ENCODE results near the gene OTUD4. TPM values are rescaled to one million over a fixed set of nuclear protein-coding genes. Genes with fewer than 3 reads are reported as not detected.
"Not testable (repeated sequence)": the region's sequence is repeated elsewhere in the genome, so short reads cannot be mapped to it uniquely, and the experiment has no call there.

OTUD4 gene
- total RNA-seq (51.0 and 55.7 TPM in 2 replicates), polyA plus RNA-seq (9.7 and 22.6 TPM in 2 replicates), polyA minus RNA-seq (23.7 and 37.7 TPM in 2 replicates)
- total RNA-seq (2013), result 27.1 TPM

DNA sequence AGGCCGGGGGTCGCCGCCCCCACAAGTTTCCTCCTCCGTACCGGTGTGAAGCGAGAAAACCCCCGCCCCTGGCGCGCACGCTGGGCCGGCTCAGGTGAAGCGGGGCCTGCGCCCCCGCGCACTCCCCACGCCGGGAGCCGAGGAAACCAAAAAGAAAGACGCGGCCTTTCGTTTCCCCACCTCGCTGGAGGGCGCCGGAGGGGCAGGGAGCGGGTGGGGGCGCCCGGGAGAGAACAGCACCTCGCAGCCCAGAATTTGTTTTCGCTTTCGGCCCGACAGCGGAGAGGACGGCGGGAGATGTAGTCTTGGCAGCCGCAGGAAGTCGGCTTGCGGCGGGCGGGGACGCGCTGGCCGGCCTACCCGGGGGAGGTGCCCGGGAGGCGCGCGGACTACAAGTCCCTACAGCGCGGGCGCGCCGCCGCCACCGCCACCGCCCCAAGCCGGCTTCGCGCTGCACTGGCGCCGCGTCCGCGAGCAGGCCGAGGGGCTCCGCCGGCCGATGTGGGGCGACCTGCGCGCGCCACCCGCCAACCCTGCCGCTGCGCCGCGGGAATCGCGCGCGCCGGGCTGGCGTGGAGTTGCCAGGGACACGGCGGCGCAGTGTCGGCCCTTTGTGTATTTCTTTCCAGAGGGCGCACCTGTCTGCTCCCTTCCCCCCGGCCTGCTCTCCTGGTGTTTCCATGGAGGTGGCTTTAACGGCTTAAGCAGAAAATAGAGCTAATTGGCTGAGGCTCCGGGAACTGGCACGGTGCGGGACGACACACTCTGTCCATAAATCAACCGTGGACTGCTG, at the start of gene OTUD4:
Gene OTUD4, minus strand, starts transcription at position 292 of the 793 bp plus-strand sequence. CDS start 616 bp downstream, outside the sequence.
- ChIA-PET POLR2A (interaction anchor here (1.5 kb wide), 1 partner anchor 82 kb away, joined by 3 read pairs; the partner anchor contains the start of genes ABCE1 and ANAPC10), CTCF (interaction anchor here (1.2 kb wide), 1 partner anchor 438 kb away, joined by 4 read pairs; no protein-coding TSS in a partner anchor)
- Mint-ChIP-seq H3K27ac (peak within 1 kb of the TSS; percentile 96), H3K4me1 (peaks cover 34% of the 10 kb centered on the region), H3K9me3 (ENCODE audit: insufficient read depth) (no peaks in the 10 kb centered on the region), H3K4me3 (peak within 1 kb of the TSS; percentile 94), H3K27me3 (no peaks in the 10 kb centered on the region)
- DNase-seq, result peak; percentile 97
- Histone ChIP-seq H4K20me1 (ENCODE audit: control insufficient read depth, insufficient read depth, low read length, poor library complexity, severe bottlenecking) (peaks cover 5% of the 10 kb centered on the region), H3K9me3 (ENCODE audit: control extremely low read depth in 1 of 3, control insufficient read depth in 2 of 3, insufficient read depth in 1 of 3, low read length in 2 of 3) (no peaks in the 10 kb centered on the region), H3K27me3 (replicated peaks in 1 of 4; ENCODE audit: control extremely low read depth in 1 of 4, control insufficient read depth in 3 of 4, insufficient read depth in 4 of 4, low read length in 3 of 4) (no peaks in the 10 kb centered on the region), H3K36me3 (replicated peaks in 1 of 2; ENCODE audit: control extremely low read depth in 1 of 2, control insufficient read depth in 1 of 2, extremely low read depth in 1 of 2, insufficient read depth in 2 of 2, low read length in 1 of 2) (no peaks in the 10 kb centered on the region), H3K4me3 (ENCODE audit: control extremely low read depth in 1 of 5, extremely low read depth in 1 of 5, insufficient read depth in 1 of 5, low read depth in 2 of 5, low read length in 4 of 5) (peak within 1 kb of the TSS; percentile 68 to 93 (median 81)), H2AFZ (ENCODE audit: insufficient read depth, low read depth, low read length, poor library complexity, severe bottlenecking) (peak within 1 kb of the TSS; percentile 81), H3K9ac (ENCODE audit: low read length) (peak within 1 kb of the TSS; percentile 87), H3K27ac (ENCODE audit: low read length in 2 of 2) (peak within 1 kb of the TSS; percentile 94 to 97), H3K4me2 (replicated peaks; ENCODE audit: low read depth, low read length, poor library complexity, severe bottlenecking) (peak within 1 kb of the TSS; percentile 85), H3K4me1 (ENCODE audit: control insufficient read depth in 2 of 2, insufficient read depth in 2 of 2, low read length in 2 of 2) (peaks cover 29 to 35% of the 10 kb centered on the region in 2 donors), H3K79me2 (ENCODE audit: control insufficient read depth, insufficient read depth, low read length) (peaks cover 38% of the 10 kb centered on the region)
- under 1% methylated on average over 94 of the region's 94 CpGs for WGBS (ENCODE audit: insufficient coverage)
- no peak for TF ChIP-seq EZH2 (IDR thresholded peaks at IDR 0.05; ENCODE audit: borderline replicate concordance, insufficient read depth, low read depth, low read length, poor library complexity, severe bottlenecking)
- TF ChIP-seq, protein P1, sequence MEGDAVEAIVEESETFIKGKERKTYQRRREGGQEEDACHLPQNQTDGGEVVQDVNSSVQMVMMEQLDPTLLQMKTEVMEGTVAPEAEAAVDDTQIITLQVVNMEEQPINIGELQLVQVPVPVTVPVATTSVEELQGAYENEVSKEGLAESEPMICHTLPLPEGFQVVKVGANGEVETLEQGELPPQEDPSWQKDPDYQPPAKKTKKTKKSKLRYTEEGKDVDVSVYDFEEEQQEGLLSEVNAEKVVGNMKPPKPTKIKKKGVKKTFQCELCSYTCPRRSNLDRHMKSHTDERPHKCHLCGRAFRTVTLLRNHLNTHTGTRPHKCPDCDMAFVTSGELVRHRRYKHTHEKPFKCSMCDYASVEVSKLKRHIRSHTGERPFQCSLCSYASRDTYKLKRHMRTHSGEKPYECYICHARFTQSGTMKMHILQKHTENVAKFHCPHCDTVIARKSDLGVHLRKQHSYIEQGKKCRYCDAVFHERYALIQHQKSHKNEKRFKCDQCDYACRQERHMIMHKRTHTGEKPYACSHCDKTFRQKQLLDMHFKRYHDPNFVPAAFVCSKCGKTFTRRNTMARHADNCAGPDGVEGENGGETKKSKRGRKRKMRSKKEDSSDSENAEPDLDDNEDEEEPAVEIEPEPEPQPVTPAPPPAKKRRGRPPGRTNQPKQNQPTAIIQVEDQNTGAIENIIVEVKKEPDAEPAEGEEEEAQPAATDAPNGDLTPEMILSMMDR (IDR thresholded peaks at IDR 0.05), result peak; percentile 31
- ATAC-seq (ENCODE audit: low read depth), result peak; percentile 82
- intact Hi-C loops (cut with micrococcal nuclease), result loop anchor here (1.0 to 10.0 kb wide), 3 partner anchors 82 to 994 kb away; partner anchors contain the start of genes ABCE1, ANAPC10, LSM6 and MMAA

DNA sequence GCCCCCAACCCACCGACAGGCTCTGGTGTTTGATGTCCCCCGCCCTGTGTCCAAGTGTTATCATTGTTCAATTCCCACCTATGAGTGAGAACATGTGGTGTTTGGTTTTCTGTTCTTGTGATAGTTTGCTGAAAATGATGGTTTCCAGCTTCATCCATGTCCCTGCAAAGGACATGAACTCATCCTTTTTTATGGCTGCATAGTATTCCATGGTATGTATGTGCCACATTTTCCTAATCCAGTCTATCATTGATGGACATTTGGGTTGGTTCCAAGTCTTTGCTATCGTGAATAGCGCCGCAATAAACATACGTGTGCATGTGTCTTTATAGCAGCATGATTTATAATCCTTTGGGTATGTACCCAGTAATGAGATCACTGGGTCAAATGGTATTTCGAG, 42.8 kb upstream of the OTUD4 start:
- H4K20me1 ChIP-seq (ENCODE audit: control insufficient read depth, insufficient read depth, low read length, poor library complexity, severe bottlenecking); H3K27ac ChIP-seq (ENCODE audit: low read length in 2 of 2); H3K27me3 Mint-ChIP-seq; intact Hi-C loops (cut with micrococcal nuclease); H3K27ac Mint-ChIP-seq; H3K4me1 Mint-ChIP-seq; H2AFZ ChIP-seq (ENCODE audit: insufficient read depth, low read depth, low read length, poor library complexity, severe bottlenecking); H3K36me3 ChIP-seq (replicated peaks in 1 of 2; ENCODE audit: control extremely low read depth in 1 of 2, control insufficient read depth in 1 of 2, extremely low read depth in 1 of 2, insufficient read depth in 2 of 2, low read length in 1 of 2); H3K4me2 ChIP-seq (replicated peaks; ENCODE audit: low read depth, low read length, poor library complexity, severe bottlenecking); H3K79me2 ChIP-seq (ENCODE audit: control insufficient read depth, insufficient read depth, low read length); POLR2A ChIA-PET; H3K27me3 ChIP-seq (replicated peaks in 1 of 4; ENCODE audit: control extremely low read depth in 1 of 4, control insufficient read depth in 3 of 4, insufficient read depth in 4 of 4, low read length in 3 of 4); DNase-seq; H3K4me3 ChIP-seq (ENCODE audit: control extremely low read depth in 1 of 5, extremely low read depth in 1 of 5, insufficient read depth in 1 of 5, low read depth in 2 of 5, low read length in 4 of 5); H3K9me3 ChIP-seq (ENCODE audit: control extremely low read depth in 1 of 3, control insufficient read depth in 2 of 3, insufficient read depth in 1 of 3, low read length in 2 of 3); H3K4me1 ChIP-seq (ENCODE audit: control insufficient read depth in 2 of 2, insufficient read depth in 2 of 2, low read length in 2 of 2); H3K9ac ChIP-seq (ENCODE audit: low read length); H3K9me3 Mint-ChIP-seq (ENCODE audit: insufficient read depth); ATAC-seq (ENCODE audit: low read depth); H3K4me3 Mint-ChIP-seq; CTCF ChIA-PET: not testable (repeated sequence)
- WGBS (ENCODE audit: insufficient coverage), result no CpG with 5 or more reads among the region's 7 CpGs

DNA sequence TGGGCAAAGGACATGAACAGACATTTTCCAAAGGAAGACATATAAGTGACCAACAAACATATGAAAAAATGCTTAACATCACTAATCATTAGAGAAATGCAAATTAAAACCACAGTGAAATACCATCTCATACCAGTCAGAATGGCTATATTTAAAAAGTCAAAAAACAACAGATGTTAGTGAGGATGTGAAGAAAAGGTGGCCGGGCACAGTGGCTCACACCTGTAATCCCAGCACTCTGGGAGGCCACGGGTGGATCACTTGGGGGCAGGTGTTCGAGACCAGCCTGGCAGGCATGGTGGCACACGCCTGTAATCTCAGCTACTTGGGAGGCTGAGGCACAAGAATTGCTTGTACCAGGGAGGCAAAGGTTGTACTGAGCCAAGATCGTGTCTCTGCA, 41.1 kb upstream of the OTUD4 start:
- CTCF ChIA-PET; H3K27me3 ChIP-seq (replicated peaks in 1 of 4; ENCODE audit: control extremely low read depth in 1 of 4, control insufficient read depth in 3 of 4, insufficient read depth in 4 of 4, low read length in 3 of 4); H3K4me1 ChIP-seq (ENCODE audit: control insufficient read depth in 2 of 2, insufficient read depth in 2 of 2, low read length in 2 of 2); H2AFZ ChIP-seq (ENCODE audit: insufficient read depth, low read depth, low read length, poor library complexity, severe bottlenecking); DNase-seq; H3K79me2 ChIP-seq (ENCODE audit: control insufficient read depth, insufficient read depth, low read length); H3K9me3 ChIP-seq (ENCODE audit: control extremely low read depth in 1 of 3, control insufficient read depth in 2 of 3, insufficient read depth in 1 of 3, low read length in 2 of 3); H3K9ac ChIP-seq (ENCODE audit: low read length); H3K9me3 Mint-ChIP-seq (ENCODE audit: insufficient read depth); POLR2A ChIA-PET; H3K27ac Mint-ChIP-seq; H3K27me3 Mint-ChIP-seq; H3K27ac ChIP-seq (ENCODE audit: low read length in 2 of 2); H3K36me3 ChIP-seq (replicated peaks in 1 of 2; ENCODE audit: control extremely low read depth in 1 of 2, control insufficient read depth in 1 of 2, extremely low read depth in 1 of 2, insufficient read depth in 2 of 2, low read length in 1 of 2); H3K4me3 Mint-ChIP-seq; intact Hi-C loops (cut with micrococcal nuclease); H3K4me3 ChIP-seq (ENCODE audit: control extremely low read depth in 1 of 5, extremely low read depth in 1 of 5, insufficient read depth in 1 of 5, low read depth in 2 of 5, low read length in 4 of 5); H4K20me1 ChIP-seq (ENCODE audit: control insufficient read depth, insufficient read depth, low read length, poor library complexity, severe bottlenecking); H3K4me1 Mint-ChIP-seq; H3K4me2 ChIP-seq (replicated peaks; ENCODE audit: low read depth, low read length, poor library complexity, severe bottlenecking); ATAC-seq (ENCODE audit: low read depth): not testable (repeated sequence)
- WGBS (ENCODE audit: insufficient coverage), result 54% methylated on average over 5 of the region's 5 CpGs
